Activated CD4-positive, CD25-positive, alpha-beta regulatory T cell treated with anti-CD3 and anti-CD28 coated beads, Interleukin-2, amount 50 U/mL, for 16 hours (primary cell): ENCODE data around the gene ABCF3.

ENCODE experiments used
- DNase-seq: peaks from one replicate; pipeline ENCODE4 v3.0.0-alpha.2; 2020; ENCODE audit warnings: low read depth, low spot score

ABCF3 gene

GRCh38 chr3:184185461-184186183, 377 bp upstream of the ABCF3 start:
- peak; percentile 98 for DNase-seq

DNA sequence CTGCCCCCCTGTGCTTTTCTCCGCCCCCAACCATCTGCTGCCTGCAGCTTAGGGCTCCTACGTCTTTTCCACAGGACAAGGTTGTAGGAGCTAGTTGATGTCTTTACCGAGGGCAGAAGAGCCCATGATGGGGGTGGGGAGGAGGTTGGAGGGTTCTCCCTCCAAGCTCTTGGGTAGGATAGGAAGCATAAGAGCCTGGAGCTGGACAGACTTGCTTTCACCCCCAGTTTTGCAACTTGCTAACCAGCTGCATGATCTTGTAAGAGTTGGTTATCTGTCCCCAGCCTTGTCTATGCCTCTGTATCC, 856 bp downstream of the ABCF3 start:
- no peak for DNase-seq

- DNase-seq = no peak
These were observed 2.1 kb downstream of the ABCF3 start for GRCh38 chr3:184188080-184188479.

DNA sequence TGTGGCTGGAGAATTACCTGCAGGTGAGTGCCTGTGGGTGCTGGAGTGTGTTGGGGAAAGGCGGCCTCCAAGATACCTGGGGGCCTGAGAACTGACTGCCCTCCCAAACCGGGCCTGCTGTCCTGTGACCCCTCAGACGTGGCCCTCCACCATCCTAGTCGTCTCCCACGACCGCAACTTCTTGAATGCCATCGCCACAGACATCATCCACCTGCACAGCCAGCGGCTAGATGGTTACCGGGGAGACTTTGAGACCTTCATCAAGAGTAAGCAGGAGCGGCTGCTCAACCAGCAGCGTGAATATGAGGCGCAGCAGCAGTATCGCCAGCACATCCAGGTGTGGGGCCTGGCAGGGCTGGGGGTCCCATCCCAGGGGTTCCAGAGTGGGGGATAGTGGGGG, 3.4 kb downstream of the ABCF3 start:
- DNase-seq = no peak

GRCh38 chr3:184192889-184193288, 6.9 kb downstream of the ABCF3 start:
- no peak for DNase-seq

DNA sequence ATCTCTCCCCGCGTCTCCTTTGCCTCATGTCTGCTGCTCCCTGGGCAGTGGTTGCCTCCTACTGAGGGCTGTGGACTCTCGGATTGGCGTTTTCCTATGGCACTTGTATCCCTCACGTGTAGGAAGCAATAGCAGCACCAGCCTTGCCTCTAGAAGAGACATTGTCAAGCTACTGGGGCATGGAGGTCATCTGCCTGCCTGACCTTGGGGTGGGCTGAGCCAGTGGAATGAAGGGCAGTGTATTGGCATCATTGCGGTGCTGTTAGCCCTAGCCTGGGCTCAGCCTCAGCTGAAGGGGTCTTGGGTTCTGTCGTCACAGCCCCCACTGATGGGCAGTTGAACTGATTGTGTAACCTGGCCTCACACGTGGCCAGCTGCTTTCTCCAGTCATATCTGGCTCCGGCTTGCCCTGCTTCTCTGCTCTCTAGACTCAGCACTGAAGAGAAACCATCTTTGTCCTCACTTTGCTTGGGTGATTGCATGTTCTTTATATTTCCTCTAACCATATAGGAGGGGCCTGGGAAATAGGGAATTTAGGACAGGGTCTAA, 8.1 kb downstream of the ABCF3 start:
- no peak for DNase-seq

DNA sequence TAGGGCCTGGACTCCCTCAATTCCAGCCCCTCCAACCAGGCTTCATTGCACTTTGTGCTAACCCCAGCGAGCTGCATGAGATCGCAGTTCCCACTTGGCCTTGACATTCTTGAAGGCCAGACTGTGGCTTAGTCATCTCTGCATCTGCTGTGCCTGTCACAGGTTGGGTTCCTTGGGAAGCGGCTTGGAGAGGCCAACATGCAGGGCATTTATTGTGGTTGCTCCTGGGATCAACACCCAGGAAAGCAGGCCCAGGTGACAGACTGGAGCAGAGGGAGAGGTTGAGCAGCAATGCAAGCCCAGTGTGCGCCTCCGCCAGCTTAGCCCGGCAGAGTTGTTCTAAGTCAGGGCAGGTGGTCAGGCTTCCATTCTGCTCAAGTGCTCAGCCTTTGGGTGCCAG, 10.5 kb downstream of the ABCF3 start:
- no peak for DNase-seq

- DNase-seq = no peak
These were observed 12.5 kb downstream of the ABCF3 start for GRCh38 chr3:184198509-184198908.

GRCh38 chr3:184200825-184201224, 14.8 kb downstream of the ABCF3 start:
- DNase-seq = no peak

DNA sequence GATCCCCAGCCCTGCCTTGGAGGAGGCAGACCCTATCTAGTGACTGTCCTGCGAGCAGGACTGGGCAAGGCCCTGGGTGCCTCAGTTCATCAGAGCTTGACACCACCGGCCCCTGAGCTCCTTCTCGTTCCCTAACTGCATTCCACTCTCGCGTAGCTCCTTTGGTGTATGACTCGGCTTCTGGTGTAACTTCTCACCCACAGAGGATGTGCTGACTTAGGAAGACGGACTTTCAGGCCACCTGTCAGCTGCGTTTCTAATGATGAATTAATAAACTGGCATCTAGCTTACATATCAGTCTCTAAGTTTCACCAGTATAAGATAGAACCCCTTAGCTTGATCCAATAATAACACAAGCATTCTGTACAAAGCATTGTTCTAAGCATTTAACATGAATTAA, 17.5 kb downstream of the ABCF3 start:
- DNase-seq = no peak

DNA sequence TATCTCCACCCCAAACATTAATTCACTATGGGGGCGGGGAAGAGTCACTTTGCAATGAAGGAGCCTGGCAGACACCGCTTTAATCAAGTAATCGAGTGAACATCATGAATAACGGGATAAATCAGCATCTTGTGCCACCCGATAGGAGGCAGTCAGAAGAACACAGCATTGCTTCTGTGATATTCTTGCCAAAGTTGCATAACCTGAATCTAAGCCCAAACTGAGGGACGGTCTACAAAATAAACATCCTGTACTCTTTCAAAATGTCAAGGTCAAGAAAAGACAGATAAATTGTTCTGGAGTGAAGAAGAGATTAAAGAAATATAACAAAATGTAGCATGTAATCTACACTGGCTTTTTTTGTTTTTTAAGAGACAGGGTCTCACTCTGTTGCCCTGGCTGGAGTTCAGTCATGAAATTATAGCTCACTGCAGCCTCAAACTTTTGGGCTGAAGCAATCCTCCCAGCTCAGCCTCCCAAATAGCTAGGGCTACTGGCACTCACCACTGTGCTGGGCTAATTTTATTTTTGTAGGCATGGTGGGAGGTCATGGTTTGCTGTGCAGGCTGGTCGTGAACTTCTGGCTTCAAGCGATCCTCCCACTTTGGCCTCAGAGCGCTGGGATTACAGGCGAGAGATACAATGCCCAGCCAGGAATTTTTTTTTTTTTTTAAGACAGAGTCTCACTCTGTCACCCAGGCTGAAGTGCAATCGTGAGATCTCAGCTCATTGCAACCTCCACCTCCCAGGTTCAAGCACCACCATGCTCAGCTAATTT, 23.3 kb downstream of the ABCF3 start:
- DNase-seq = no peak

GRCh38 chr3:184211297-184211696, 25.3 kb downstream of the ABCF3 start:
- no peak for DNase-seq

DNA sequence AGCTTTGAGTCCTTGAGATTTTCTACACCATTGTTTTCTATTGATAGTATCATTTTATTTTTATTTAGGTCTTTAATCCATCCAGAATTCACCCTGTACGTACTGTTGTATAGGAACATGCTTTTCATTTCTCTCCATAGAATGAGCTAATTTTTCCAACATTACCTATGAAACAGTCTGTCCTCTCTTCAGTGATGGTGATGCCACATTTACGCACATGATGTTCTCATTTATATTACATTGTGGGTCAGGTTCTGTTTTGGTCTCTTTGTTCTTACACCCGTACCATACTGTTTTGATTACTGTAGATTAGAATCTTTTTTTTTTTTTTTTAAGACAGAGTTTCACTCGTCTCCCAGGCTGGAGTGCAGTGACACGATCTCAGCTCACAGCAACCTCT, 25.7 kb downstream of the ABCF3 start:
- DNase-seq = no peak

- no peak for DNase-seq
These were observed 32.8 kb downstream of the ABCF3 start for GRCh38 chr3:184218814-184219213.

- no peak for DNase-seq
These were observed 36.5 kb downstream of the ABCF3 start for GRCh38 chr3:184222521-184222920.

GRCh38 chr3:184223946-184224345, 37.9 kb downstream of the ABCF3 start:
- DNase-seq = no peak

DNA sequence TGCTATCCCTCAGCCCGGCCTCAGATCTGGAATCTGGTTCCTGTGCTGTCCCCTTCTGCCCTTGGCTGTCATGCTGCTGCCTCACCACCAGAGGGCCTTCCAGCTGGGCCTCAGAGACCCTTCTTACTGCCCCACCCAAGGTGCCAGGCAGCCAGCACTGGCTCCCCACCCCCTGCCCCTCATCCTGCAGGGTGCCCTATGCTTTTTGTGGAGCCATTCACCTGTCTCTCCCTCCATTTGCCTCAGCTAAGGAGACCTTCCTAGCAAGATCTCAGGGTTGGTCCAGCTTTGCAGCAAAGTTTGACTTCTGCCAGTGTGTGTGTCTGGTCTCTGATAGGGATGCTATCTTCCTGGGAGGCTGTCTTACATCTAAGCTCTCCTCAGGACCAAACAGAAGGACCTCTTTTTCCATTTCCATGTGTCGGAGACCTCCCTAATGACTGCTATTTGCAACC, 41.5 kb downstream of the ABCF3 start:
- DNase-seq = no peak

DNA sequence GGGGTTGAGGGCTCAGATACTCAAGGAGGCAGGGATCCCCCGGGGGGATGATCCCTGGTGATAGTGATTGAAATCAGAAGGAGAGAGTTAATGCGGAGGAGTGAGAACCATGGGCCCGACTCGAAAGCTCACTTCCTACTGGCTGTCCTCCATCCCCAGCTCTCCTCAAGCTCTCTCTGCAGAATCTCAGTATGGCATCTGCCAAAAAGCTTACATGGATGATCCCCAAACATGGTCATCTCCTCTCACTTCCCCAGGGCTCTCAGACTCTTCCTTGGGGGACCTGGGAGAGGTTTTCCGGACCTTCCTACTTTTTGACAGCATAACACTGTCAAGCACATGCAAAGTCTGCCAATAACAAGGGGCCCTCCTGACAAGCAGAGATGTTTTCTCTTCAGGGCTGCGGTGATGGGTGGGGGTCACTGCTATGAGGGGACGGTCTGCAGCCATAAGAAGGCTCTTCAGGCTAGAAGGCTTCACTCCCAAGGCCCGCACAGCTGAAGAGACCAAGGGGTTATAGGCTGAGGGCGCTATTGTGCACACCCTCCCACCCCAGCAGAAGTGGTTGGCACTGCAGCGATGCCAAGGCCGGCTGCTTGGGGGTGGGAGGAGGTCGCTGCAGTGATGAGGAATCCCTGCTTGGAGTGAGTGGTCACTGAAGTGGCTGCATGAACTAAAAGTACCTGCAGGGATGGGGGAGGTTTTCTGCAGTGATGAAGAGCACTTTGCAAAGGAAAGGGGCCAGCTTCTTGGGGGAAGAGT, 42.6 kb downstream of the ABCF3 start:
- no peak for DNase-seq

DNA sequence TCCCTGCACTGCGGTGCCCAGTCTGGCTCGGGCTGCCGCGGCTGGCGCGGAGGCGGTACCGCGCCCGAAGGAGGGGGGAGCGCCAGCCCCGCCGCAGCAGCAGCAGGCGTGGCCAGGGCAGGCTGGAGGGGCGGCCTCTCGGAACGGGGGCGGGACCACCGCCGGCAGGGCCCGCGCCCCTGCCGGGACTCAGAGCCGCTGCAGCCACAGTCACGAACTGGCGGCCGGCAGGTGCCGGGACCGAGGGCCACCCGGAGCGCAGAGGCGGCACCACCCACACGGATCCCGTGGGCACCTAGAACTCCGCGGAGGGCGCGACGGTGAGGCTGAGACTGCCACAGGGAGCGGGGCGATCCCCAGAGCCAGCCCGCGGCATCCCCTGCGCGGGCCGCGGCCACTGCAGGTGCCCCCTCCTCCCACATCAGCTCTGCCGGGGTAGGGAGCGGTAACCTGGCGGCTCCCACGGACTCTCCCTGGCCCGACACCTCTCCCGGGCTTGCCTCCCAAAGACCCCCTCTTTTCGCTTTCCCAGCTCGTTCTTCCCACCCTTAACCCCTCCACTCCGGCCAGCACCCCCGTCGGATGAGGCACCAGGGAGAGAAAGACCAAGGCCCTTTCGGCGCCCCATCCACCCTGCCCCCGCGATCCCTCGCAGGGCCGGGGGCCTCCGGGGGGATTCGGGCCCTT, 43.5 kb downstream of the ABCF3 start, which contains the start of gene VWA5B2:
Gene VWA5B2 (plus strand): TSS at position 192 of the 687 bp plus-strand sequence. CDS start 944 bp downstream, outside the sequence.
- no peak for DNase-seq

DNA sequence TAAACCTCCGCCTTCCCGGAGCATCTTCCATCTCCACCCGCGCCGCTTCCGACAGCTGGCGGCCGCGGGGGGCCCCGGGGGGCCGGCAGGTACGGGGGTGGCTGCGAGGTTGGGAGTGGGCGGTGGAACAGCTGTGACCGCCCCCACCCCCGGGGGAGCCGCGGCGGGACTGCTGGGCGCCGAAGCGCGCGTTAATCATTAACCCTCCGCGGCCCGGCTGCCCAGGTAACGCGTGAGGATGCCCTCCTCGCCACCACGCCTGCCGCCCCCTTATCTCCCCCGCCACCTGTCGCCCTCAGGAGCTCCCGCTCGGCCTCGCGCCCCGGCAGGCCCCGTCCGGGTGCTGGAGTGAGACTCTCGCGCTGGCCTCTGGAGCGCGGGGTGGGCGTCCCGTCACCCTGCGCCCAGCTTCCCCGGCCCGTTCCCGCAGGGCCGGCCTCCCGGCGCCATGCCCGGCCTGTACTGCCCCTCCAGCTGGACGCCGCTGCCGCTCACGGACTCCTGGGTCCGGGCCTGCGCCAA, 44.1 kb downstream of the ABCF3 start:
- DNase-seq = no peak
